ENCODE results near the gene FUS. TPM values are rescaled to one million over a fixed set of nuclear protein-coding genes. Genes with fewer than 3 reads are reported as not detected.
A peak's percentile ranks its signal among the peaks of the same experiment; 100 is the strongest.

The FUS gene
- total RNA-seq, 1 experiment from 2014 or later = 481 TPM

DNA sequence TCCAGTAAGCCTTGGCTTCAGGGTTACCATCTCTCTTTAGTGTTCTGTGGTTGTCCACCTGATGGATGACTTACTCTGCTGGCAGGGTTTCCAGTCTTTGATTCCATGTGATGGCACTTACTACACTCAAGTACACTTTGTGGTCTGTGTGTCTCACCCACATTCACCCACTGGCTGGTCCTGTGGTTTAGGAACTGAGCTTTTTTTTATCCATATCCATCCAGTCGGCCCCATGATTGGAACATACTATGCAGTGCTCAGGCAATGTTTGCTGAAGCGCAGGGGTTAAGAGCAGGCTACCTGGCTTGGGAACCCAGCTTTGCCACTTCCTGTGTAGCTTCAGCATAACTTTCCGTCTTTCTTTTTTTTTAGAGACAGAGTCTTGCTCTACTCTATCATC is 2.8 kb upstream of the FUS start:
- Mint-ChIP-seq H3K36me3 (ENCODE audit: insufficient read depth, unreplicated experiment) (peaks cover 21% of the 10 kb centered on the region), H3K4me1 (ENCODE audit: insufficient read depth, unreplicated experiment) (peaks cover 8% of the 10 kb centered on the region), H3K27me3 (ENCODE audit: insufficient read depth, unreplicated experiment) (no peaks in the 10 kb centered on the region), H3K9me3 (ENCODE audit: unreplicated experiment) (no peaks in the 10 kb centered on the region), H3K27ac (ENCODE audit: low read depth, unreplicated experiment) (no peak overlapping the region), H3K4me3 (ENCODE audit: unreplicated experiment) (no peak overlapping the region)
- no peak for TF ChIP-seq CTCF (IDR thresholded peaks at IDR 0.05; ENCODE audit: unreplicated experiment)
- CTCF ChIA-PET = interaction anchor here (0.6 to 1.2 kb wide), 4 partner anchors 14 to 122 kb away, joined by 3 to 4 read pairs (median 4); partner anchors contain the start of gene KAT8
- peak; percentile 57 for DNase-seq (ENCODE audit: unreplicated experiment)
- POLR2A ChIA-PET = interaction anchor here (0.6 to 1.5 kb wide), 3 partner anchors 35 to 60 kb away, joined by 3 to 7 read pairs (median 3); partner anchors contain the start of gene KAT8
- no TSS peak for BruUV-seq (replicated peaks)
- intact Hi-C loops (cut with micrococcal nuclease) = loop anchor here (5.0 kb wide), 1 partner anchor 35 kb away; no protein-coding TSS in a partner anchor

- TF ChIP-seq CTCF (IDR thresholded peaks at IDR 0.05; ENCODE audit: unreplicated experiment) = no peak
- Mint-ChIP-seq H3K9me3 (ENCODE audit: unreplicated experiment) (no peaks in the 10 kb centered on the region), H3K4me1 (ENCODE audit: insufficient read depth, unreplicated experiment) (peaks cover 26% of the 10 kb centered on the region), H3K27ac (ENCODE audit: low read depth, unreplicated experiment) (peak overlapping the region; percentile 99), H3K4me3 (ENCODE audit: unreplicated experiment) (peak overlapping the region; percentile 95), H3K27me3 (ENCODE audit: insufficient read depth, unreplicated experiment) (no peaks in the 10 kb centered on the region), H3K36me3 (ENCODE audit: insufficient read depth, unreplicated experiment) (peaks cover 43% of the 10 kb centered on the region)
- POLR2A ChIA-PET = interaction anchor here (0.7 to 2.8 kb wide), 36 partner anchors 8 to 534 kb away, joined by 3 to 53 read pairs (median 6); partner anchors contain the start of genes ARMC5, KAT8, PRSS8 and PYCARD
- no peak for DNase-seq (ENCODE audit: unreplicated experiment)
- BruUV-seq (replicated peaks) = TSS peak; percentile 86
- CTCF ChIA-PET = interaction anchor here (1.0 to 1.2 kb wide), 2 partner anchors 20 to 204 kb away, joined by 3 to 6 read pairs; no protein-coding TSS in a partner anchor
- intact Hi-C loops (cut with micrococcal nuclease) = loop anchor here (5.0 kb wide), 1 partner anchor 37 kb away; no protein-coding TSS in a partner anchor
Measured at GRCh38 chr16:31179219-31179746, 656 bp upstream of the FUS start.

GRCh38 chr16:31181102-31181830 is 1.3 kb downstream of the FUS start:
- H3K36me3 Mint-ChIP-seq (ENCODE audit: insufficient read depth, unreplicated experiment) = peaks cover 63% of the 10 kb centered on the region
- H3K9me3 Mint-ChIP-seq (ENCODE audit: unreplicated experiment) = no peaks in the 10 kb centered on the region
- peaks cover 34% of the 10 kb centered on the region for H3K4me1 Mint-ChIP-seq (ENCODE audit: insufficient read depth, unreplicated experiment)
- intact Hi-C loops (cut with micrococcal nuclease) = loop anchor here (2.0 to 10.0 kb wide), 4 partner anchors 64 to 514 kb away; partner anchors contain the start of genes KAT8 and ZNF843
- CTCF ChIA-PET = interaction anchor here (1.0 kb wide), 1 partner anchor 13 kb away, joined by 6 read pairs; no protein-coding TSS in a partner anchor
- no peaks in the 10 kb centered on the region for H3K27me3 Mint-ChIP-seq (ENCODE audit: insufficient read depth, unreplicated experiment)
- BruUV-seq (replicated peaks) = no TSS peak
- peak overlapping the region; percentile 99 for H3K27ac Mint-ChIP-seq (ENCODE audit: low read depth, unreplicated experiment)
- H3K4me3 Mint-ChIP-seq (ENCODE audit: unreplicated experiment) = peak overlapping the region; percentile 95
- no peak for TF ChIP-seq CTCF (IDR thresholded peaks at IDR 0.05; ENCODE audit: unreplicated experiment)
- POLR2A ChIA-PET = interaction anchor here (0.6 to 2.8 kb wide), 33 partner anchors 9 to 696 kb away, joined by 3 to 53 read pairs (median 6); partner anchors contain the start of genes ARMC5, KAT8, PYCARD and STX4
- peak; percentile 51 for DNase-seq (ENCODE audit: unreplicated experiment)

DNA sequence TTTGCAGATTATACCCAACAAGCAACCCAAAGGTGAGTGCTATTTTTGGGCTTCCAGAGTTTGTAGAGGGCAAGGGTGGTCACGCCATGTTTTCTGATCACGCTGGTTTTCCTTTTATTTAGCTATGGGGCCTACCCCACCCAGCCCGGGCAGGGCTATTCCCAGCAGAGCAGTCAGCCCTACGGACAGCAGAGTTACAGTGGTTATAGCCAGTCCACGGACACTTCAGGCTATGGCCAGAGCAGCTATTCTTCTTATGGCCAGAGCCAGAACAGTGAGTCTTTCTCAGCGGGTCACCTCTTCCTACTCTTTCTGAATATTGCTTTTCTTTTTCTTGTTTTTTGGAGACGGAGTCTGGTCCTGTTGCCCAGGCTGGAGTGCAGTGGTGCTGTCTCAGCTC is 2.5 kb downstream of the FUS start:
- intact Hi-C loops (cut with micrococcal nuclease) = loop anchor here (5.0 to 10.0 kb wide), 3 partner anchors 65 to 512 kb away; partner anchors contain the start of genes KAT8 and ZNF843
- Mint-ChIP-seq H3K36me3 (ENCODE audit: insufficient read depth, unreplicated experiment) (peaks cover 74% of the 10 kb centered on the region), H3K27ac (ENCODE audit: low read depth, unreplicated experiment) (peak overlapping the region; percentile 83), H3K4me1 (ENCODE audit: insufficient read depth, unreplicated experiment) (peaks cover 27% of the 10 kb centered on the region), H3K4me3 (ENCODE audit: unreplicated experiment) (peak overlapping the region; percentile 95), H3K9me3 (ENCODE audit: unreplicated experiment) (no peaks in the 10 kb centered on the region), H3K27me3 (ENCODE audit: insufficient read depth, unreplicated experiment) (no peaks in the 10 kb centered on the region)
- ChIA-PET CTCF (interaction anchor here (0.6 to 1.2 kb wide), 6 partner anchors 12 to 281 kb away, joined by 3 to 6 read pairs (median 4); no protein-coding TSS in a partner anchor), POLR2A (interaction anchor here (0.7 to 2.4 kb wide), 9 partner anchors 9 to 277 kb away, joined by 3 to 13 read pairs (median 5); partner anchors contain the start of genes KAT8, ZNF646 and ZNF668)
- no peak for TF ChIP-seq CTCF (IDR thresholded peaks at IDR 0.05; ENCODE audit: unreplicated experiment)
- no TSS peak for BruUV-seq (replicated peaks)
- no peak for DNase-seq (ENCODE audit: unreplicated experiment)
